ENCODE results near the gene MCM10.

Gene MCM10

GRCh38 chr10:13247246-13247645 is 85.9 kb downstream of the MCM10 start:
- TF ChIP-seq CTCF (IDR thresholded peaks at IDR 0.05; ENCODE audit: low read depth, low read length, missing control alignments), result no peak
- no peak for DNase-seq (ENCODE audit: extremely low read depth, low read depth)
- H3K4me3 ChIP-seq (replicated peaks; ENCODE audit: low read depth, low read length), result no peak overlapping the region

DNA sequence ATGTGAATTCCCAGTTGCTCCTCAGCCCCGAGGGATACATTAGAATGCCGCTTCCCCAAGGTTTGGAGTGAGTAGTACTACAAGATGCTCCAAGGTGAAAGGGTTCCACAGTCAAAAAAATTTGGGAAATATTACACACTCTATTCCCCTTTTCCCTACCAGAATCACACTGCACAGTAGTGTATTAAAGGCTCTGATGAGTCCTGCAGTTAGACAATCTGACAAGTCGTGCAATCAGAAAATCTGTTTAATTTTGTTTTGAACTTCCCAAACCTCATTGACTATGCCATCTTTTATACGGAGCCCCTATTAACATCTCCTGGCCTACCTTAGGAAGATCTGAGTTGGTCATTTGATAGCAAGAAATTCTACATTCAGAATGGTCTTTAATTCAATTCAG is 86.4 kb downstream of the MCM10 start:
- TF ChIP-seq CTCF (IDR thresholded peaks at IDR 0.05; ENCODE audit: low read depth, low read length, missing control alignments), result no peak
- H3K4me3 ChIP-seq (replicated peaks; ENCODE audit: low read depth, low read length), result no peak overlapping the region
- DNase-seq (ENCODE audit: extremely low read depth, low read depth), result no peak

GRCh38 chr10:13253726-13254125 is 92.4 kb downstream of the MCM10 start:
- H3K4me3 ChIP-seq (replicated peaks; ENCODE audit: low read depth, low read length), result no peak overlapping the region
- no peak for DNase-seq (ENCODE audit: extremely low read depth, low read depth)
- TF ChIP-seq CTCF (IDR thresholded peaks at IDR 0.05; ENCODE audit: low read depth, low read length, missing control alignments), result no peak

GRCh38 chr10:13256627-13257026 is 95.3 kb downstream of the MCM10 start:
- no peak for DNase-seq (ENCODE audit: extremely low read depth, low read depth)
- no peak overlapping the region for H3K4me3 ChIP-seq (replicated peaks; ENCODE audit: low read depth, low read length)
- no peak for TF ChIP-seq CTCF (IDR thresholded peaks at IDR 0.05; ENCODE audit: low read depth, low read length, missing control alignments)

GRCh38 chr10:13257621-13258140 is 96.3 kb downstream of the MCM10 start:
- no peak for DNase-seq (ENCODE audit: extremely low read depth, low read depth)
- TF ChIP-seq CTCF (IDR thresholded peaks at IDR 0.05; ENCODE audit: low read depth, low read length, missing control alignments), result no peak
- H3K4me3 ChIP-seq (replicated peaks; ENCODE audit: low read depth, low read length), result no peak overlapping the region

Data from HFF-Myc (cell line).